PC-3 (cell line): ENCODE data around the gene ZNF2.

Experiments
- EZH2 ChIP-seq: fragments of 300-600 bp; sonication (generic); IDR thresholded peaks from one replicate; pipeline ENCODE4 v1.6.1; 2017; ENCODE audit warnings: antibody characterized with exemption, mild to moderate bottlenecking, low read length; ENCODE audit not compliant: unreplicated experiment
- TF ChIP-seq, protein P1 (sequence below): fragments of 300-600 bp; sonication (generic); conservative IDR thresholded peaks from 2 replicates; pipeline ENCODE4 v1.5.1; 2017; ENCODE audit warnings: antibody characterized with exemption, low read depth, mild to moderate bottlenecking, low read length

GRCh38 chr2:95171902-95172301 lies 6.3 kb downstream of the ZNF2 start:
- TF ChIP-seq, protein P1, sequence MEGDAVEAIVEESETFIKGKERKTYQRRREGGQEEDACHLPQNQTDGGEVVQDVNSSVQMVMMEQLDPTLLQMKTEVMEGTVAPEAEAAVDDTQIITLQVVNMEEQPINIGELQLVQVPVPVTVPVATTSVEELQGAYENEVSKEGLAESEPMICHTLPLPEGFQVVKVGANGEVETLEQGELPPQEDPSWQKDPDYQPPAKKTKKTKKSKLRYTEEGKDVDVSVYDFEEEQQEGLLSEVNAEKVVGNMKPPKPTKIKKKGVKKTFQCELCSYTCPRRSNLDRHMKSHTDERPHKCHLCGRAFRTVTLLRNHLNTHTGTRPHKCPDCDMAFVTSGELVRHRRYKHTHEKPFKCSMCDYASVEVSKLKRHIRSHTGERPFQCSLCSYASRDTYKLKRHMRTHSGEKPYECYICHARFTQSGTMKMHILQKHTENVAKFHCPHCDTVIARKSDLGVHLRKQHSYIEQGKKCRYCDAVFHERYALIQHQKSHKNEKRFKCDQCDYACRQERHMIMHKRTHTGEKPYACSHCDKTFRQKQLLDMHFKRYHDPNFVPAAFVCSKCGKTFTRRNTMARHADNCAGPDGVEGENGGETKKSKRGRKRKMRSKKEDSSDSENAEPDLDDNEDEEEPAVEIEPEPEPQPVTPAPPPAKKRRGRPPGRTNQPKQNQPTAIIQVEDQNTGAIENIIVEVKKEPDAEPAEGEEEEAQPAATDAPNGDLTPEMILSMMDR, result no peak
- TF ChIP-seq EZH2, result no peak
